ENCODE data around the gene TAF3. TPM values are rescaled to one million over a fixed set of nuclear protein-coding genes. Genes with fewer than 3 reads are reported as not detected.

TAF3 gene
- total and polyA plus RNA-seq, 8 donors, result 2.3 to 13.4 (median 6.5) TPM

- 17 to 46% (median 35%) methylated on average over 4 of the region's 4 CpGs for WGBS, 5 donors
- Histone ChIP-seq H3K4me3 (no peak overlapping the region), H3K27me3 (no peaks in the 10 kb centered on the region), H3K36me3 (peaks cover 32 to 59% (median 50%) of the 10 kb centered on the region in 4 donors), H3K27ac (peak overlapping the region in 1 of 5 donors; percentile 1), H3K4me1 (peaks cover 26 to 67% (median 43%) of the 10 kb centered on the region in 4 donors), H3K9me3 (no peaks in the 10 kb centered on the region)
- intact Hi-C loops (cut with DNase I; ENCODE audit: low total_unique reads), result no loop called here
- DNase-seq, result peak in 1 of 2 donors; percentile 64
- TF ChIP-seq POLR2AphosphoS5 (IDR thresholded peaks at IDR 0.05), result peak in 2 of 3 donors; percentile 27 to 57
- TF ChIP-seq CTCF (IDR thresholded peaks at IDR 0.05), result no peak
Measured at GRCh38 chr10:7795605-7796004, 22.7 kb upstream of the TAF3 start.

DNA sequence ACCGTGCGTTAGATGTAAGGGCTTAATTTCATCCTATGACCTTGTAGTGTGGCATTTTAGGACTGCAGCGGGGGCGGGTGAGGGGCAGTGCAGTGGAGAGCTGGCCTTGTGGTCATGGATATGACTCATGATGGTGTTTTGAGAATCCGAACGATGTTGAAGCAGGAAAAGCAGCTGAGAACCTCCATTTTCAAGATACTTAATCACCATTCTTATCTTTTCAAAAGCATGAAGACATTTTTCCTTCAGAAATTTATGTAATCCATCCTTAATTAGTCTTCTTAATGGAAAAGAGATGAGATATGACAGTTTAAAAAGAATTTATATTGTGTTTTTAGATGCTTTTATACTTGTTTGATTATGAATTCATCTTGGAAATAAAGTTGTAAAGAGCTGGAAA is 20.7 kb upstream of the TAF3 start:
- Histone ChIP-seq H3K27me3 (no peaks in the 10 kb centered on the region), H3K4me3 (no peak overlapping the region), H3K27ac (no peak overlapping the region), H3K4me1 (peaks cover 15 to 47% (median 29%) of the 10 kb centered on the region in 4 donors), H3K9me3 (no peaks in the 10 kb centered on the region), H3K36me3 (peaks cover 50 to 73% (median 69%) of the 10 kb centered on the region in 4 donors)
- TF ChIP-seq POLR2AphosphoS5 (IDR thresholded peaks at IDR 0.05) (no peak), EP300 (IDR thresholded peaks at IDR 0.05) (no peak), POLR2A (IDR thresholded peaks at IDR 0.05) (no peak), CTCF (IDR thresholded peaks at IDR 0.05) (no peak)
- WGBS, 5 donors, result 59 to 70% (median 68%) methylated on average over 6 of the region's 6 CpGs
- intact Hi-C loops (cut with DNase I; ENCODE audit: low total_unique reads), result no loop called here
- no peak for DNase-seq

DNA sequence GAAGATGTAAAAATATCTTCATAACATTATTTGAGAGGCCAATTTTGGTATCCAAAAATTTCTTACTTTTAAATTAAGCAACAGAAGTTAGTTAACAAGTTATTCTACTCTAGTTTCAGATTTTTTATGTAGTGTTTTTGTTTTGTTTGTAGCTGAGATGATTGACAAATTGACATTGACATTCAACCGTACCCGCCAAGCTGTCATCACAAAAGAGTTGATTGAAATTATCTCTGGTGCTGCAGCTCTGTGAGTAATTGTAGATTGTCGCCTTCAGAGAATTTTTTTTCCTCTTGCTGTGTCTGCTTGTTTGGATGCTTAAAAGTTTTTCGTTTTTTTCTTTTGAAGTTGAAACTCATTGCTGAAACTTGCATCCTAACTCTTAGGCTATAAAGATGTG is 15.7 kb upstream of the TAF3 start:
- Histone ChIP-seq H3K36me3 (peaks cover 79 to 100% (median 100%) of the 10 kb centered on the region in 4 donors), H3K4me3 (no peak overlapping the region), H3K4me1 (peaks cover 0 to 1% (median 0%) of the 10 kb centered on the region in 4 donors), H3K9me3 (no peaks in the 10 kb centered on the region), H3K27me3 (no peaks in the 10 kb centered on the region), H3K27ac (no peak overlapping the region)
- intact Hi-C loops (cut with DNase I; ENCODE audit: low total_unique reads), result no loop called here
- no peak for DNase-seq
- 87 to 95% (median 94%) methylated on average over 4 of the region's 4 CpGs for WGBS, 5 donors
- TF ChIP-seq CTCF (IDR thresholded peaks at IDR 0.05), result no peak
- TF ChIP-seq POLR2AphosphoS5 (IDR thresholded peaks at IDR 0.05), result no peak
- TF ChIP-seq EP300 (IDR thresholded peaks at IDR 0.05), result no peak
- no peak for TF ChIP-seq POLR2A (IDR thresholded peaks at IDR 0.05)

- intact Hi-C loops (cut with DNase I; ENCODE audit: low total_unique reads), result no loop called here
- no peak for DNase-seq
- TF ChIP-seq POLR2A (IDR thresholded peaks at IDR 0.05), result no peak
- no peak for TF ChIP-seq CTCF (IDR thresholded peaks at IDR 0.05)
- no peak for TF ChIP-seq EP300 (IDR thresholded peaks at IDR 0.05)
- no peak for TF ChIP-seq POLR2AphosphoS5 (IDR thresholded peaks at IDR 0.05)
- Histone ChIP-seq H3K4me1 (no peaks in the 10 kb centered on the region), H3K36me3 (peaks cover 71 to 100% (median 97%) of the 10 kb centered on the region in 4 donors), H3K27me3 (no peaks in the 10 kb centered on the region), H3K9me3 (no peaks in the 10 kb centered on the region), H3K27ac (no peak overlapping the region), H3K4me3 (no peak overlapping the region)
- 92 to 96% (median 93%) methylated on average over 6 of the region's 6 CpGs for WGBS, 5 donors
Measured at GRCh38 chr10:7804216-7804615, 14.1 kb upstream of the TAF3 start.

Data from stomach (tissue), 9 donors.